ENCODE measurements around the gene CYP2E1. TPM values are rescaled to one million over a fixed set of nuclear protein-coding genes. Genes with fewer than 3 reads are reported as not detected.
"Not testable (repeated sequence)": the region's sequence is repeated elsewhere in the genome, so short reads cannot be mapped to it uniquely, and the experiment has no call there.

CYP2E1 gene
- total RNA-seq, 1 donor from 2014 or later = 0.56 TPM

GRCh38 chr10:133528296-133528844, 1.2 kb downstream of the CYP2E1 start:
- intact Hi-C loops (cut with micrococcal nuclease) = no loop called here

GRCh38 chr10:133528845-133529575, 1.8 kb downstream of the CYP2E1 start:
- intact Hi-C loops (cut with micrococcal nuclease) = no loop called here

- intact Hi-C loops (cut with micrococcal nuclease) = no loop called here
Measured at GRCh38 chr10:133529576-133529946, 2.4 kb downstream of the CYP2E1 start.

GRCh38 chr10:133530506-133530905, 3.3 kb downstream of the CYP2E1 start:
- intact Hi-C loops (cut with micrococcal nuclease) = no loop called here

GRCh38 chr10:133532871-133533270, 5.7 kb downstream of the CYP2E1 start:
- intact Hi-C loops (cut with micrococcal nuclease) = no loop called here

- intact Hi-C loops (cut with micrococcal nuclease) = no loop called here
Measured at GRCh38 chr10:133534417-133534816, 7.3 kb downstream of the CYP2E1 start.

- intact Hi-C loops (cut with micrococcal nuclease) = no loop called here
Measured at GRCh38 chr10:133536198-133536597, 9.0 kb downstream of the CYP2E1 start.

- intact Hi-C loops (cut with micrococcal nuclease) = no loop called here
Measured at GRCh38 chr10:133537546-133538545, 10.7 kb downstream of the CYP2E1 start.

- intact Hi-C loops (cut with micrococcal nuclease) = not testable (repeated sequence)
Measured at GRCh38 chr10:133541441-133541975, 14.3 kb downstream of the CYP2E1 start.

- intact Hi-C loops (cut with micrococcal nuclease) = no loop called here
Measured at GRCh38 chr10:133544506-133544905, 17.3 kb downstream of the CYP2E1 start.

GRCh38 chr10:133554600-133554999, 27.4 kb downstream of the CYP2E1 start:
- intact Hi-C loops (cut with micrococcal nuclease) = no loop called here

- intact Hi-C loops (cut with micrococcal nuclease) = no loop called here
Measured at GRCh38 chr10:133555521-133555920, 28.4 kb downstream of the CYP2E1 start.

- intact Hi-C loops (cut with micrococcal nuclease) = no loop called here
Measured at GRCh38 chr10:133557381-133557780, 30.2 kb downstream of the CYP2E1 start.

GRCh38 chr10:133559216-133559615, 32.1 kb downstream of the CYP2E1 start:
- intact Hi-C loops (cut with micrococcal nuclease) = no loop called here

GRCh38 chr10:133564816-133565215, 37.7 kb downstream of the CYP2E1 start:
- intact Hi-C loops (cut with micrococcal nuclease) = no loop called here

- intact Hi-C loops (cut with micrococcal nuclease) = no loop called here
Measured at GRCh38 chr10:133565441-133566294, 38.5 kb downstream of the CYP2E1 start, which contains the start of gene SYCE1. TSS of gene SYCE1 (minus strand) at chr10:133565583. CDS start at chr10:133565529, 54 bp downstream.

- intact Hi-C loops (cut with micrococcal nuclease) = no loop called here
Measured at GRCh38 chr10:133567119-133567518, 40.0 kb downstream of the CYP2E1 start.

- intact Hi-C loops (cut with micrococcal nuclease) = no loop called here
Measured at GRCh38 chr10:133567609-133568286, 40.6 kb downstream of the CYP2E1 start.

- intact Hi-C loops (cut with micrococcal nuclease) = no loop called here
Measured at GRCh38 chr10:133568287-133568614, 41.1 kb downstream of the CYP2E1 start.

- intact Hi-C loops (cut with micrococcal nuclease) = not testable (repeated sequence)
Measured at GRCh38 chr10:133568831-133569527, 41.8 kb downstream of the CYP2E1 start.
